GM18507 (cell line): Measurements from ENCODE around the gene GRIN2A.

ENCODE experiments used
- DNase-seq: peaks from one replicate; pipeline ENCODE4 v3.0.0; 2011; ENCODE audit warnings: low read depth; ENCODE audit not compliant: insufficient read length; ENCODE audit errors: extremely low spot score
- FAIRE-seq: peaks from 2 replicates; lab custom pipeline; 2011; peaks lifted over from hg19 to GRCh38; lab: Jason Lieb, UNC

Gene GRIN2A

DNA sequence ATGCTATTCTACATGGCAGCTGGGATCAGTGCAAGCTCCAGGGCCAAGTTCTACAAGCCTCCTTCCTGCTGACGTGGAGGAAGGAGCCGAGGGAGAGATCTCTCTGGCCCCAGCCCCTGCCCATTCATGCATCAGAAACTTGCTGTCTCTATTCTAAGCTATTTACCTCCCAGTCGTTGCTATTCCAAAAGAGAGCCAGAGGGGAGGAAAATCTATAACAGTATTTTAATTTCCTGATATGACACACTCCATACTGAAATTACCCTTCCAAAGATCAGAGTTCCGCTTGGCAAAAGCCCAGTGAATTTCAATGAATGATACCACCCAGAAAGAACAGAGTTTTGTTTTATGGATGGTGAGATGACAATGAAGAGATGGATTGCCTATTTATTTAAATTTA lies 133.4 kb downstream of the GRIN2A start:
- no peak for DNase-seq
- FAIRE-seq, result no peak

DNA sequence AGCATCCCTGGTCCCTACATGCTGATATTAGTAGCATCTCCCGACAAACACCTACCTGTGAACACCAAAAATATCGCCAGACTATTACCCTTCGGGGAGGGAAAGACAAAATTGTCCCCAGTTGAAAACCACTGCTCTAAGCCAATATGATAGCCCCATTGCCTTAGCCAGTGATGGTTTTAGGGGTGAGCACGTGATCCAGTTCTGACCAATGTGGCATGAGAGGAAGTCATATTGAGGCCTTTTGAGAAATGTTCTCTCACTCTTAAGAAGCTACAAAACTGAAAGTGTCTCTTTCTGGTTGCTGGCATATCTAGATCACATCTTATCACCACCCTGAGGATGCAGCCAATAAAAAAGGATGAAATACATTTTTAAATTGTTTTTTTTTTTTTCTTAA lies 136.3 kb downstream of the GRIN2A start:
- DNase-seq, result no peak
- FAIRE-seq, result no peak

GRCh38 chr16:10045291-10045775 lies 136.9 kb downstream of the GRIN2A start:
- DNase-seq (no peak), FAIRE-seq (no peak)

DNA sequence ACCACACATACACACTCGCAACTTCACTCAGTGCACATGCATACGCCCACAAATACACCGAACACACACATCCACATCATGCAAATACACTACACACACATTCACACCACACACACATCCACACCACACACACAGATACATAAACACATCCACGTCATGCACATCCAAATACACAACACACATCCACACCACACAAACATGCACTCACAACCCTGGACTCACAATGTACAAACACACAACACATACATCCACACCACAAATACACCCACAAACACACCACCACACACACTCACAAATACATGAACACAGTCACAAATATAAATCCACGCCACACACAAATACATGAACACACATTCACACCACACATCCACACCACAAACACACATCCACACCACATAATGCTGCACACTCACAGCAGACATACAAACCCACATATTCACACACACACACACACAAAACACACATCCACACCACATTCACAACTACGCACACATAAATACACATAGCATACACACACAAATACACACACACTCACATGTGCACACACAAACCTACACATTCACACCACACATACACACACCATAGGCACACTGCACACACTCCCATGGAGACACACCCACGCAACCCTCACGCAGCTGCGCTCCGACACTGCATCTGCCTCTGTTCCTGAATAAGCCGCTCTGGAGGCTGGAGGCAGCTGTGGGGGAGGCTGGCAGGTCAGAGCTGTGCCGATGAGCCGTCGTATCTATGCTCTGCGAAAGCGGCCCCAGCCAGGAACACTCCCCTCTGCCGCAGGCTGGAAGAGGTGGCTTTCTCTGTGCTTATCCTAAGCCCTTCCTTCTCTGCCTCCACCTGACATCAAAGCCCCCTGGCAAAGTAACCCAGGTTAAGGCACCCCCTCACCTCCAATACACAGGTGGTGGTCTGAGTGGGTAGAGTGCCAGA lies 141.8 kb downstream of the GRIN2A start:
- DNase-seq (no peak), FAIRE-seq (no peak)

DNA sequence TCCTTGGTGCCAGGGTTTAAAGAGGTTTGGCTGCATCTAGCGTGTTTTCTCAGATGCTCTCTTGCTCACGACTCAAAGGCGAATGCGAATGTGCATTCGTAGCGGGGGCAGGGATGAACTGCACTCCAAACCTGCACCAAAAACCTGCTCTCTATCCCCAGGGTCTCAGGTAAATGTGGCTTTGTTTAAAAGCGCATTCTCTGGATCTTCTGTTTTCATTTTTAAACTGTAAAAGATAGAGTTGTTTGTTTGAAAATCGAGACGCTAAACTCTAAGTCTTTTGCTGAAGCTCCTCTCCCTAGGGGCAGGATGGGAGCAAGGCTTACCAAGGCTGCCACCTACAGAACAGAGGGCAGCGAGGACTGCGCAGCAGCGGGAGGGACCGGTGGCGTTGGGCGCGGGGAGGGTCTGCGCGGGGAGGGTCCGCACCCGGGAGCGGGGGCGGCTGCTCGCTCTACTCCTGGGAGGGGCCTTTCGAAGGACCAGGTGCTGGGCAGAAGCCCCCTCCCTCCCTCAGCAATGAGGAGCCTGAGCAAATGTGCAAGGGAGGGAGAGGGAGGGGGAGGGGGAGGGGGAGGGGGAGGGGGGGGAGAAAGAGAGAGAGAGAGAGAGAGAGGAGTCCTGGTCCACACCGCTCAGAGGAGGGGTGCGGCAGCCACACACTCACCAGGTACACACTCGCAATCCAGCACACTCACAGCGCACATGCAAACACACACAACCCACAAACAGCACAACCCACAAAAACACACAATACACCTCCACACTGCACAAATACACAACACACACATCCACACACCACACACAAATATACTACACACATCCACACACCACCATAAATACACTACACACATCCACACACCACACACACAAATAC lies 142.8 kb downstream of the GRIN2A start:
- FAIRE-seq, result peak; percentile 12
- no peak for DNase-seq

GRCh38 chr16:10037751-10038150 lies 144.5 kb downstream of the GRIN2A start:
- no peak for FAIRE-seq

GRCh38 chr16:10036956-10037355 lies 145.3 kb downstream of the GRIN2A start:
- FAIRE-seq, result no peak
- no peak for DNase-seq

More at GRCh38 chr16:10037751-10038150, 144.5 kb downstream of the GRIN2A start:
- no peak for DNase-seq

DNA sequence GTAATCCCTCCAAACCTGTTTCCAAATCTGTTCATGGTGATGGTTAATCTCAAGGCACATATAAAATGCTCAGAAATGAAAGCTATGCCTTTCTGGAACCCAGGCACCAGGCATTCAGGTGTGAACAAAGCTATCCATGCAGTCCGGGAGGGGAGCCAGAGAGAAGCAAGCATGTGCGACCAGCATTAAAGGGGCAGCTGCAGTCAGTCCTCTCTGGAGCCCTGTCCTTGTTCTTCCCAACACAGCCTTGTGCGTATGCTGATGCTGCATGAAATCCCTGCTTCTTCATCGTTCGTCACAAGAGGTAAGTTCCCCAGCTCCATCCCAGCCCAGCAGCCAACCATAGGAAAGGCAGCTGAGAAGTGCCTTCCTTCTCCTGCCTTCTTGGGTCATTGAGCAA lies 148.7 kb downstream of the GRIN2A start:
- DNase-seq, result no peak
- FAIRE-seq, result no peak

- no peak for DNase-seq
- no peak for FAIRE-seq
Measured at GRCh38 chr16:10031955-10032354, 150.3 kb downstream of the GRIN2A start.

- DNase-seq, result no peak
- FAIRE-seq, result no peak
Measured at GRCh38 chr16:10031473-10031872, 150.8 kb downstream of the GRIN2A start.

GRCh38 chr16:10028644-10029043 lies 153.6 kb downstream of the GRIN2A start:
- DNase-seq (no peak), FAIRE-seq (no peak)

DNA sequence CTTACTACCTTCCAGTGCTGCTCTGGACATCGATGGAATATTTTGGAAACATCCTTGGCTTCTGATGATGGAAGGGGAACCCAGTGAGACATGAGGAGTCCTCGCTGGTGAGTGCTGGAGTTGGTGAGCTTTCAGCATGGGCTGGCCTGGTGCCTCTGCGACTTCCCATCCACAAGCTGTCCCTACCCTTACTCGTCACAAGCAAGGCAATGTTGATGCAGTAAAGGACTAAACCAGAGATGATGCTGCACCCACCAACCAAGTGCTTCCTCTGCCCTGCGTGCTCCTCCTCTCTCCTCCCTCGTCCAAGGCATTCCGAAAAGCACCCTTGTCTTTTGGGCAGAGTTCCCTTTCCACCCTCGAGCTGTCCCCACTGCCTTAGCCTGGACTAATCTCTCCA lies 154.7 kb downstream of the GRIN2A start:
- FAIRE-seq (no peak), DNase-seq (no peak)

DNA sequence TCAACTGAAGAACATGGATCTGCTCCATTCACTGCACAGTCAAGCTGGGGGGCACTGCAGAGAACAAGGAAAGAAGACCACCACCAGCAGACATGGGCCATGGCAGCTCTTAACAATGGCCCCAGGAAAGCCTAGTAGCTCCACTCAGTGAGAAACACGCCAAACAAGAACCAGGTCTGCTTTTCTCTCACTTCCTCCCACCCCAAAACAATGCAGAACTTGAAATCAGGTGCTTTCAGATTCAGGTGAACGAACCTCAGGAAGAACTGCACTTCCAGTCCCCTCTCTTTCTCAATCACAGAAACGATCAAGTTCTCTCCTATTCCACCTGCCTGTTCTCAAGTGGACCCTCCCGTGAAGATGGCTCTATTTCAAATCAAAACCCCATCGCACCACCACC lies 155.6 kb downstream of the GRIN2A start:
- FAIRE-seq, result no peak
- no peak for DNase-seq

DNA sequence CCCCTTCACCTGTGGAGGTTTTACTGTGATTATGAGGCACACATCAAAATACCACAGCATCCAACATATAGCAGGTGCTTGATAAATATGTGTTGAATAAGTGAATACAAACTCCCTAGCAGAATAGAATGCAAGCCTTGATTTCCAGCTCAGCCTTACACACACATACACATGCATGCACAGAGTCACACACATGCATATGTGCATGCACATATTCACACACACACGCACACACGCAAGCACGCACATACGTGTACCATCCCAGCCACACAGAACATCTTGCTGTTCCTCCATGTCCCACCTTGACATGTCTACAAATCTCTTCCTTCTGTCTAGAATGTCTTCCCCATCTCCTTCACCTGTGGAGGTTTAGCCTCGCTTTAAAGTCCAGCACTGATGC lies 160.1 kb downstream of the GRIN2A start:
- FAIRE-seq (no peak), DNase-seq (no peak)

GRCh38 chr16:10020866-10021265 lies 161.4 kb downstream of the GRIN2A start:
- DNase-seq (no peak), FAIRE-seq (no peak)

GRCh38 chr16:10016752-10017151 lies 165.5 kb downstream of the GRIN2A start:
- DNase-seq, result no peak
- FAIRE-seq, result no peak

DNA sequence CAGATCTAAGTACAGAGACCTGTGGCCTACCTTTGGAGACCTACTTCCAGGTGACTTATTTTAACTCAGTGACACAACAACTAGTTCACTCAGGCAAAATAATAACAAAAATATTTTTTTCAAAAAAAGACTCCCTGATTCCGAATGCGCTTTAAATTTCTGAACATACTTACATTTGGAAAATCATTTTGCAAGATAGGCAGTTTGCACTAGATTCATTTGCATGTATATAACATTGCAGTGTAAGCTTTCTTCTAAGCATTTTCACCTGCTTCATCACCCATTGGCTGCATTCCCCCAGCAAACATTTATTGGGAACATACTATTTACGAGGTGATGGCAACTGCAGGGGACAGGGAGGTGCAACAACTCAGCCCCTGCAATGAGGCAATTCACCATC lies 166.8 kb downstream of the GRIN2A start:
- no peak for DNase-seq
- FAIRE-seq, result no peak

DNA sequence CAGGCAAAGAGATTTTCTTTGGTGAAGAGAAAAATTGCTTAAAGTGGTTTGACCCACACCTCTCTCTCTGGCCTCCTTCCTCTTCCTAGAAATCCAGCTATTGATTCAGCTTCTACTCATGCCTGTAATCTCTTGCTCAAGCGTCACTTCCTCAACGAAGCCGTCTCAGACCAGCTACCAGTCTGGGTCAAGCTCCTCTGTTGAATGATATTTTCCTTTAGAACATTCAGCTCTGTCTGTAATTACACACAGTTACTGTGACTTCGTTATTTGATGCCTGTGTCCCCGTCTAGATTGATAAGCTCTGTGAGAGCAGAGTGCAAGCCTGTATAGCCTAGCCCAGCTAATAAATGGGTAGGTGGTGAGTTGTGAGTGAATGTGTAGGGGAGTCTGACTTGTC lies 168.5 kb downstream of the GRIN2A start:
- DNase-seq, result no peak
- no peak for FAIRE-seq

- DNase-seq (no peak), FAIRE-seq (no peak)
Measured at GRCh38 chr16:10013364-10013763, 168.9 kb downstream of the GRIN2A start.

GRCh38 chr16:10009684-10010083 lies 172.5 kb downstream of the GRIN2A start:
- no peak for DNase-seq
- no peak for FAIRE-seq
